ENCODE results near the gene C17orf100. TPM values are rescaled to one million over a fixed set of nuclear protein-coding genes. Genes with fewer than 3 reads are reported as not detected.

The C17orf100 gene
- total RNA-seq, 4 donors from 2014 or later = 0.27 to 1.5 (median 0.57) TPM; not detected in 1

- no peaks in the 10 kb centered on the region for H3K36me3 ChIP-seq
- intact Hi-C loops (cut with DNase I) = loop anchor here (10.0 kb wide), 2 partner anchors 179 to 339 kb away; no protein-coding TSS in a partner anchor
Observed at GRCh38 chr17:6666077-6666521, 14.5 kb downstream of the C17orf100 start.

GRCh38 chr17:6666557-6666956, 15.0 kb downstream of the C17orf100 start:
- H3K27ac ChIP-seq = peak overlapping the region; percentile 71 to 85 (median 79)
- H3K4me3 ChIP-seq = no peak overlapping the region
- intact Hi-C loops (cut with DNase I) = loop anchor here (10.0 kb wide), 2 partner anchors 178 to 338 kb away; no protein-coding TSS in a partner anchor
- 28 to 74% methylated on average over 3 to 6 of the region's 6 CpGs for WGBS, 2 donors
- no peak for TF ChIP-seq CTCF (IDR thresholded peaks at IDR 0.05)
- TF ChIP-seq POLR2A (IDR thresholded peaks at IDR 0.05) = no peak
- no peaks in the 10 kb centered on the region for H3K36me3 ChIP-seq
- no peaks in the 10 kb centered on the region for H3K9me3 ChIP-seq
- DNase-seq = no peak
- H3K27me3 ChIP-seq = no peaks in the 10 kb centered on the region
- H3K4me1 ChIP-seq = peaks cover 11 to 59% (median 14%) of the 10 kb centered on the region in 3 donors

More at GRCh38 chr17:6666077-6666521, 14.5 kb downstream of the C17orf100 start:
- no peak for DNase-seq
- peak overlapping the region; percentile 71 to 85 (median 79) for H3K27ac ChIP-seq
- peaks cover 11 to 54% (median 13%) of the 10 kb centered on the region in 3 donors for H3K4me1 ChIP-seq
- 17 to 35% methylated on average over 4 to 5 of the region's 9 CpGs for whole genome bisulfite sequencing, 2 donors
- no peaks in the 10 kb centered on the region for H3K9me3 ChIP-seq
- H3K4me3 ChIP-seq = peak overlapping the region in 1 of 4 donors; percentile 1
- peak; percentile 79 to 96 (median 84) for TF ChIP-seq CTCF (IDR thresholded peaks at IDR 0.05)
- TF ChIP-seq POLR2A (IDR thresholded peaks at IDR 0.05) = no peak
- peaks cover 0 to 4% (median 0%) of the 10 kb centered on the region in 4 donors for H3K27me3 ChIP-seq

GRCh38 chr17:6667516-6667915, 16.0 kb downstream of the C17orf100 start:
- no peak for DNase-seq
- H3K4me1 ChIP-seq = peaks cover 11 to 62% (median 14%) of the 10 kb centered on the region in 3 donors
- TF ChIP-seq POLR2A (IDR thresholded peaks at IDR 0.05) (no peak), CTCF (IDR thresholded peaks at IDR 0.05) (no peak)
- H3K36me3 ChIP-seq = no peaks in the 10 kb centered on the region
- no peaks in the 10 kb centered on the region for H3K27me3 ChIP-seq
- no peaks in the 10 kb centered on the region for H3K9me3 ChIP-seq
- intact Hi-C loops (cut with DNase I) = loop anchor here (10.0 kb wide), 2 partner anchors 177 to 337 kb away; no protein-coding TSS in a partner anchor
- H3K27ac ChIP-seq = peak overlapping the region in 3 of 4 donors; percentile 73 to 85 (median 85)
- 34 to 36% methylated on average over 4 to 5 of the region's 6 CpGs for WGBS, 2 donors
- H3K4me3 ChIP-seq = no peak overlapping the region

- no peaks in the 10 kb centered on the region for H3K27me3 ChIP-seq
- H3K36me3 ChIP-seq = no peaks in the 10 kb centered on the region
- intact Hi-C loops (cut with DNase I) = loop anchor here (10.0 kb wide), 2 partner anchors 177 to 337 kb away; no protein-coding TSS in a partner anchor
- no peak overlapping the region for H3K4me3 ChIP-seq
- no peak for DNase-seq
- H3K27ac ChIP-seq = peak overlapping the region in 3 of 4 donors; percentile 75 to 90 (median 85)
- H3K4me1 ChIP-seq = peaks cover 11 to 62% (median 14%) of the 10 kb centered on the region in 3 donors
- 89 to 94% methylated on average over 17 of the region's 17 CpGs for WGBS, 2 donors
- no peak for TF ChIP-seq POLR2A (IDR thresholded peaks at IDR 0.05)
- TF ChIP-seq CTCF (IDR thresholded peaks at IDR 0.05) = no peak
- no peaks in the 10 kb centered on the region for H3K9me3 ChIP-seq
Observed at GRCh38 chr17:6668219-6668618, 16.7 kb downstream of the C17orf100 start.

GRCh38 chr17:6668727-6669425, 17.3 kb downstream of the C17orf100 start:
- no peaks in the 10 kb centered on the region for H3K36me3 ChIP-seq
- no peak for DNase-seq
- H3K9me3 ChIP-seq = no peaks in the 10 kb centered on the region
- WGBS, 2 donors = 52 to 54% methylated on average over 13 to 14 of the region's 14 CpGs
- H3K27me3 ChIP-seq = no peaks in the 10 kb centered on the region
- H3K4me1 ChIP-seq = peaks cover 11 to 62% (median 14%) of the 10 kb centered on the region in 3 donors
- no peak overlapping the region for H3K4me3 ChIP-seq
- intact Hi-C loops (cut with DNase I) = loop anchor here (10.0 kb wide), 2 partner anchors 176 to 336 kb away; no protein-coding TSS in a partner anchor
- TF ChIP-seq CTCF (IDR thresholded peaks at IDR 0.05) = no peak
- TF ChIP-seq POLR2A (IDR thresholded peaks at IDR 0.05) = no peak
- peak overlapping the region; percentile 73 to 90 (median 80) for H3K27ac ChIP-seq

All from esophagus squamous epithelium (tissue), 5 donors.